ENCODE results near the gene AHNAK.
"Not testable (repeated sequence)": the region's sequence is repeated elsewhere in the genome, so short reads cannot be mapped to it uniquely, and the experiment has no call there.

The AHNAK gene, protein sequence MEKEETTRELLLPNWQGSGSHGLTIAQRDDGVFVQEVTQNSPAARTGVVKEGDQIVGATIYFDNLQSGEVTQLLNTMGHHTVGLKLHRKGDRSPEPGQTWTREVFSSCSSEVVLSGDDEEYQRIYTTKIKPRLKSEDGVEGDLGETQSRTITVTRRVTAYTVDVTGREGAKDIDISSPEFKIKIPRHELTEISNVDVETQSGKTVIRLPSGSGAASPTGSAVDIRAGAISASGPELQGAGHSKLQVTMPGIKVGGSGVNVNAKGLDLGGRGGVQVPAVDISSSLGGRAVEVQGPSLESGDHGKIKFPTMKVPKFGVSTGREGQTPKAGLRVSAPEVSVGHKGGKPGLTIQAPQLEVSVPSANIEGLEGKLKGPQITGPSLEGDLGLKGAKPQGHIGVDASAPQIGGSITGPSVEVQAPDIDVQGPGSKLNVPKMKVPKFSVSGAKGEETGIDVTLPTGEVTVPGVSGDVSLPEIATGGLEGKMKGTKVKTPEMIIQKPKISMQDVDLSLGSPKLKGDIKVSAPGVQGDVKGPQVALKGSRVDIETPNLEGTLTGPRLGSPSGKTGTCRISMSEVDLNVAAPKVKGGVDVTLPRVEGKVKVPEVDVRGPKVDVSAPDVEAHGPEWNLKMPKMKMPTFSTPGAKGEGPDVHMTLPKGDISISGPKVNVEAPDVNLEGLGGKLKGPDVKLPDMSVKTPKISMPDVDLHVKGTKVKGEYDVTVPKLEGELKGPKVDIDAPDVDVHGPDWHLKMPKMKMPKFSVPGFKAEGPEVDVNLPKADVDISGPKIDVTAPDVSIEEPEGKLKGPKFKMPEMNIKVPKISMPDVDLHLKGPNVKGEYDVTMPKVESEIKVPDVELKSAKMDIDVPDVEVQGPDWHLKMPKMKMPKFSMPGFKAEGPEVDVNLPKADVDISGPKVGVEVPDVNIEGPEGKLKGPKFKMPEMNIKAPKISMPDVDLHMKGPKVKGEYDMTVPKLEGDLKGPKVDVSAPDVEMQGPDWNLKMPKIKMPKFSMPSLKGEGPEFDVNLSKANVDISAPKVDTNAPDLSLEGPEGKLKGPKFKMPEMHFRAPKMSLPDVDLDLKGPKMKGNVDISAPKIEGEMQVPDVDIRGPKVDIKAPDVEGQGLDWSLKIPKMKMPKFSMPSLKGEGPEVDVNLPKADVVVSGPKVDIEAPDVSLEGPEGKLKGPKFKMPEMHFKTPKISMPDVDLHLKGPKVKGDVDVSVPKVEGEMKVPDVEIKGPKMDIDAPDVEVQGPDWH (N-terminal part only)

DNA sequence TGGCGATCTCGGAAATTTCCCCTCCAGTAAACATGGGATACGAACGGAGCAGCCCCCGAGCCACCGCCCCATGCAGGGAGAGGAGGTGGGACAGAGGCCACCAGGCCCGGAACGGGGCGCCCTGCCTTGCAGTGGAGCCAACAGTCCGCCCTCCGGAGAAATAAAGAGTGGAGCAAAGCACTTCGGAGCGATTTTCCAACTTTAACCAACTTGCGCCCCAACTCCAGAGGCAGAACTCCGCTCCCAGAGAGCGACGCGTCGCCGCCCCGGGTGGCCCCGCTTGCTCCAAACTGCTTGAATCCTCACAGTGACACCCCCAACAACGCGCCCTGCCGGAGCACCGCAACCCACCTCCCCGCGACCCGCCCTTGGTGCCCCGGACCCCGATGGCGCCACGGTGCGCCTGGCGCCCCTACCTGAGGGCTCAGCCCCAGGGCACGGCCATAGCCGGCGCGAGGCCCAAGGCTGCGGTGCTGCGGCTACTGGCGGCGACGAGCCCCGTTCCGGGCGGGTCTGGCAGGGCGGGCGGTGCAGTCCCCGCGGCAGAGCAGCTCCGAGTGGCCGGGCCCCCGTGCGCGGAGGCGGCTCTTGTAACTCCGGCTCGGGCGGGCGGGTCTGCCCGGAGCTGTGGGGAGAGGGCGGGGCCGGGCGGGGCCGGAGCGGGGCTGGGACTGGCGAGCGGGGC lies at the start of gene AHNAK:
AHNAK (minus strand) TSS at position 563 of the 685 bp plus-strand sequence. CDS start 10,708 bp downstream, outside the sequence.
- peak in 13 of 56 donors; percentile 16 to 65 (median 33) for DNase-seq

DNA sequence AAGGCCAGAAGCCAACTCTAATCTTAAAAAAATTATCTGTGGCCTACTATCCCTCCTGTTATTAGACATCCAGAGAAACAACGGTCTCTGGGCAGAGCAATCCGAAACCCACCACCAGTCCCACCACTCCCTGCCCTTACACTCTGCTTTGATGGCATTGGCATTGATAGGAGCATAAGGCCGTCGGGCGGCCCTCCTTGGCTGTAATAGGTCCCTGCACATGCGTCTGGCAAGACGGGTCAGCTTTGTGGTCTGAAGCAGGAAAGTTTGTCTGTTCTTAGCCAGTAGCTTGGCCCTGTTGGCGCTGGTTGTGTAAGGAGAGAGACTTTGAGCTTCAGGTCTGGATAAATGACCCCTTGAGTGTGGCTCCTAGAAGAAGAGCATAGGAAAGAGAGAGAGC lies 48.5 kb upstream of the AHNAK start:
- no peak for DNase-seq

DNA sequence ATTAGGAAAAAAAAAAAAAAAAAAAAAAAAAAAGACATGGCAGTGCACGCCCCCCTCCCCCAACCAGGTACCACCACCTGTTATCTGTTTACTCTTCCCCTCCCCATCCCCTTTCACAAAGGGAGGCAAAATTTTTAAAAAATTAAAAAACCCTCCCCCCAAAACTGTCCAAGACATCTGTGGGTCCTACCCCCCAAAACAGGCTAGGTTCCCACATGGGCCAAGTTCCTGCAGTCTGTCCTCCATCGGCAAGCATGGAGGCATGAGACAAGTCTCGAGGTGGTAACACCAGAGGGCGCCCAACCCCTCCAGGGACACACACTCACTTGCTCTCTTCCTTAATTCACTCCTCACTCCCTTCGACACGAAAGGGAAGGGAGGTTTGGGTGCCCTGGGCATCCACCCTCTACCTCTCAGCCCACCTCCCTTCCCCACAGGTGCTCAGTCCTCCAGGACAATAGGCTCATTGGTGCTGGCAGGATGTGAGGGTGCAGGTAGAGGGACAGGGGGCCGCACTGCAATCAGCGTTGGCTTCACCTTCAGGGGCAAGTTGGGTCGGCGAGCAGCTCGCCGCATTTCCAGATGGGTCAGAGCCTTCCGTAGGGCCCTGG lies 46.9 kb upstream of the AHNAK start:
- DNase-seq, result peak in 47 of 56 donors; percentile 15 to 82 (median 44)

DNA sequence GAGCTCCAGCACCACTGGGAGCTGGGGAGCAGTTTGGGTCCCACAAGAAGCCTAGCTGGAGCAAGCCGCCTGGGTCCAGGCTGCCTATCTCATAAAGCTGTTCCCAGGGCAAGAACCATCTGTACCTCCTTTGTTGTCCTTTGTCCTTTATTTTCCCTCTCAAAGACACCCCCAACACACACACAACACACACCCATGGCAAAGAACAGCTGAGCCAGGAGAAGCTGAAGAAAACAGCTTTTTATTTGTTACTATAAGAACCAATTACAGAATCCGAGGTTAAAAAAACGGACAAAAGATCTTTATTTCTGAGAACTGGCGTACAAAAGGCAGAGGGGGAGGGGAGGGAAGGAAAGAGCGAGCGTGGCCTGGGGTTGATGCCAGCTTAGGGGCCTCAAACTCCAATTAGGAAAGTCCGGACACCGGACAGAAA lies 46.4 kb upstream of the AHNAK start:
- DNase-seq, result peak in 41 of 56 donors; percentile 15 to 74 (median 42)

DNA sequence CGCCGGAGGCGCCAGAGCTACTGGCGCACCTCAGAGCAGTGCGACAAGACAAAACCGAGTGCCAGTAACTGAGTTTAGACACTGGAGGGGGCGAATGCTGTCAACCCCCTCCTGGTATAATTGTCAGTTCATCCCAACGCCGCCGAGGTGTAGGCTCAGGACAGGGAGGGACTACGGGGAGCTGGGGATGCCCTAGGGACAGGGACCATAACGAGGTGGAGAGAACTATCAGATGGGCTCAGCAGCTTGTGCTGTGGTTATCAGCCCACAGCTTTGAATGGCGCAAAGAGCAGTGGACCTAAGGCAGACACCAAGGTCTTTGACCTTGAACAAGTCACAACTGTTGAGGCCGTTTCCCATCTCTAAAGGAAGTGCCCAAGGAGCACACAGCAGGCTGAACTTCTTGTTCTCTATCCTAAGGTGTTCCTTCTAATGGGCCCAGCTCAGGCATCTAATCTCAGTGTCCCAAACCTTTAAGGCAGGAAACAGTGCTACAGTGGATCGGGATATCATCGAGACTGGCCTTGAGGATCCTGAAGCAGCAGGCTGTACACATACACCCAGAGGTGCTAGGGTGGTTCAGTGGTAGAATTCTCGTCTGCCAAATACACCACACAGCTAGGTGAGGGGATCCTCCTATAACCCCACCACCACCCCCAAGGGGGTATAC lies 45.7 kb upstream of the AHNAK start:
- DNase-seq, result peak in 3 of 56 donors; percentile 42 to 73 (median 63)

DNA sequence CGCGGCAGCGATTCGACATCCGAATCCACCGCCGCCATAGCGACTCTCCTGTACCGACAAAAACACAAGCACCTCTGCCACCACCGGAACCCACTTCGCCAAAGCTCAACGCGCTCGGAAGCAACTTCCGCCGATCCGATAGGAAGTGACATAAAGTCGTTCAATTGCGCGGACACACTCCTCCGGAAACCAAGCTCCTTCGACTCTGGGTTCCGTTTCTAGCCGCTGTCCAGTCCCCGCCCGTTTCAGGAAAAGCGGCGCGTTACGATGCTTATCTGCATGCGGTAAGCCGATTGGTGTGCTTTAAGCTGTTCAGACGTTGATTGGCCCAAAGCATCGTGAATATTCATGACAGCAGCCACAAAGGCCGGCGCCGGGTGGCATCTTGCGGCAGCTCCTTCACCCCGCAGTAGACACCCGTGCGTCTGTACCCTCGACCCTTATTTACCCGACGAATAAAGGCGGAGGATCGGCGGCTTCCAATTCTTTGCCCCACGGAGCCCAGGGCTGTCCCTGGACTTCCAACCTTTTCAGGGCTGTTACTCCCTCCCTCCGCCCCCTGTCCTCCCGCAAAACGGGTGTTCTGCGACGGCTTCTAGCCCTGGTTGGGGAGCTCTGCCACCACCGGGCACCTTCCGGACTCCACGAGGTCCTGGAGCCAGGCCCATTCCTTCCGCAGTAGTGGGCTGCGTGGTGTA lies 45.0 kb upstream of the AHNAK start, which contains the start of gene TUT1:
TUT1 (minus strand) TSS at position 76 of the 698 bp plus-strand sequence; CDS start at position 38, 38 bp downstream.
- peak; percentile 67 to 99 (median 96) for DNase-seq

DNA sequence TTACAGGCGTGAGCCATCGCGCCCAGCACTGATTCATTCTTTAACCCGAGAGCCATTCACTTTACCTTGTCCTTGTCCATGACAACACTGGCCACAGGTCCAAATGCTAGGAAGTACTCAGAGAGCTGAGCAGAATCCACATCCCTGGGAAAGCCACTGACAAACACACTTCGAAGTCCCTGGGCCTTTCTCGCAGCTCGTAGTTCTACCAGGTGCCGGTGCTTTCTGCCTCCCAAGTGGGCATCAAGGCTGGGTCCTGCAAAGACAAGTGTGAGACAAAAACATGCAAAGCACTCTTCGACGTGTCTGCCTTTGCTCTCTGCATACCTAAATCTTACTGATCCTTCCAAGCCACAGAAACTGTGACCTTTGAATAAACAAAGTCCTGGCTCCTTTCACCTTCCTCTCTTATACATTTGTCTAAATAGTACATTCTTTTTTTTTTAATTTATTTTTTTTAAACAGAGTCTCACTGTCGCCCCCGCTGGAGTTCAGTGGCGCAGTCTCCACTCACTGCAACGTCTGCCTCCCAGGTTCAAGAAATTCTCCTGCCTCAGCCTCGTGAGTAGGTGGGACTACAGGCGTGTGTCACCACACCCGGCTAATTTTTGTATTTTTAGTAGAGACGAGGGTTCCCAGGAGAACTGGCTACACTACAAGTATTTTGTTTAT lies 42.5 kb upstream of the AHNAK start:
- DNase-seq, result peak in 16 of 56 donors; percentile 4 to 53 (median 14)

DNA sequence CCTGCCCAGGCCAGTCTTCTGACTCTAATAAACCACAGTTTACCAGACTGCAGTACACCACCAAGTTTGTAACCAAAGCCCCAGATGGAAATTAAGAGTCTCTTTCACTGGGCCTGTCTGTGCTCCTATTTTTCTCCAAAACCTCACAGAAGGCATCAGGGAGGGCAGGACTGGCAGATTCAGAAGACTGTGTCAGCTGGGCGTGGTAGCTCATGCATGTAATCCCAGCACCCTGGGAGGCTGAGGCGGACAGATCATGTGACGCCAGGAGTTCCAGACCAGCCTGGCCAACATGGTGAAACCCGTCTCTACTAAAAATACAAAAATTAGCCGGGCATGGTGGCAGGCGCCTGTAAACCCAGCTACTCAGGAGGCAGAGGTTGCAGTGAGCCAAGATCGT lies 38.8 kb upstream of the AHNAK start:
- DNase-seq, result not testable (repeated sequence)

DNA sequence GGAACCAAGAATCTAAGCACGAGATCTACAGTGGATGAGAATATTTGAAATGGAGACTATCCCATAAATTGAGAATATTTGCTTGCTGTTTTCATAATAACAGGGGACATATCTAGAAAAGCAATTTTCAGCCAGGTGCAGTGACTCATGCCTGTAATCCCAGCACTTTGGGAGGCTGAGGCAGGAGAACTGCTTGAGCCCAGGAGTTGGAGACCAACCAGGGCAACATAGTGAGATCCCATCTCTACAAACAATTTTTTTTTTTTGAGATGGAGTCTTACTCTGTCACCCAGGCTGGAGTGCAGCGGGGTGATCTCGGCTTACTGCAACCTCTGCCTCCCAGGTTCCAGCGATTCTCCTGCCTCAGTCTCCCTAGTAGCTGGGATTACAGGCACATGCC lies 35.1 kb upstream of the AHNAK start:
- DNase-seq, result not testable (repeated sequence)

DNA sequence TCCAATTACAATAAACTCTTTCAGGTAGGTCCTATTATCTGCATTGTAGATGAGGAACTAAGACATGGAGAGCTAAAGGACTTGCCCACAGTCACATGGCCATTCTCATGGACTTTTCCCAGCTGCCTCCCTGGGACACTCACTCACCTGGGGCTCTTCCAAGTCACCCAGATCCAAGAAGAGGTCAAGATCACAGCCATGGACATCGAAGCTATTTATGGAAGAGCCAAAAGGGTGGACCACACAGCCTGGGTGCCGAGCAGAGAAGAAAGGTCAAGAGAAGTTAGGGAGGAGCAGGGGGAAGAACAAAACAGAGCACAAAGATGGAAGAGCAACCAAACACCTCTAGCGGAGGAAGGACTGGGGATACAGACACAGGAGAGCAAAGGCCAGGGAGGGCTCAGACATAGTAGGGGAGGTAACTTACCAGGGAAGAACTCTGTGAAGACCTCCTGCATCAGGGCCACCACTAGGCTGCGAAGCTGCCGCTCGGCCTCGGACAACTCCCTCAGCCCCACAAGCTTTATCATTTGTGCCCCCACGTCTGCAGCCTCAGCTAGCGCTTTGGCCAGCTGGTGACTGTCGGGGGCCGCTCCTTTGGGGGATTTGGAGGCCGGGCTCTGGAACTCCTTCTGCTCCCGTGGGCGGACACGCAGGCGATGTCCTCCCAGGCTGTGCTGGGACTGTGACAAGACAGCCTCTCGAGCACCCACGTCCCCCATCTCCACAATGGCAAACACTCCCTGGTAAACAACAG lies 34.5 kb upstream of the AHNAK start:
- DNase-seq, result no peak

DNA sequence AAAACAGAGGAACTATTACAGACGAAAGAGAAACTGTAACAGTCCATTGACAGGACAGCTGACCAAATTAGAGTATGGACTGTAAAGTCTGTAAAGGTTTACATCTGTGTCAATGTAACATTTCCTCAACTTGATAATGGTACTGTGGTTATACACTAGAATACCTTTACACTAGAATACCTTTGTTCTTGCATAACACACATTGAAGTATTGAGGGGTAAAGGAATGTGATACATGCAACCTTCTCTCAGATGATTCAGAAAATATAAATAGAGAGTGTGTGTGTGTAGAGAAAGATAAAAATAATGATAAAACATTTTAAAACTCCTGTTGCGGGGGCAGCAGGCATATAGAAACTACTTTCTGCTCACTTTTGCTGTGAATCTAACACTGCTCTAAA lies 32.6 kb upstream of the AHNAK start:
- DNase-seq, result no peak

DNA sequence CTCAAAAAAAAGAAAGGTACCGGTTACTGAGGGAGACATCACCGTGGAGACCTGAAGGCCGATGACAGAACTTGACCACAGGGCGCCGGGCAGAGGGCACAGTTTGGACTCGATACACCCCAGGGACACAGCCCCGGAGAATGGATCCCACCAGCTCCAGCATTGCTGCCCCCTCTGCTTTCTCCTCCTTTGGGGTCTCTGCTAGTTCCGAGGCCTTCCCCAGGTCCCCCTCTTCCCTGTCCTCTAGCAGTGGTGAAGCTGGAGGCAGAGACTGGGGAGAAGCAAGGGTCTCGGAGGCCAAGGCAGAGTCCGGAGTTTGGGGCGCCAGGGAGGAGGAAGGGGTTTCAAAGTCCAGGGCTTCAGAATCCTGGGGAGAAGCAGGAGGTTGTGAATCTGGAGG lies 31.9 kb upstream of the AHNAK start:
- no peak for DNase-seq

DNA sequence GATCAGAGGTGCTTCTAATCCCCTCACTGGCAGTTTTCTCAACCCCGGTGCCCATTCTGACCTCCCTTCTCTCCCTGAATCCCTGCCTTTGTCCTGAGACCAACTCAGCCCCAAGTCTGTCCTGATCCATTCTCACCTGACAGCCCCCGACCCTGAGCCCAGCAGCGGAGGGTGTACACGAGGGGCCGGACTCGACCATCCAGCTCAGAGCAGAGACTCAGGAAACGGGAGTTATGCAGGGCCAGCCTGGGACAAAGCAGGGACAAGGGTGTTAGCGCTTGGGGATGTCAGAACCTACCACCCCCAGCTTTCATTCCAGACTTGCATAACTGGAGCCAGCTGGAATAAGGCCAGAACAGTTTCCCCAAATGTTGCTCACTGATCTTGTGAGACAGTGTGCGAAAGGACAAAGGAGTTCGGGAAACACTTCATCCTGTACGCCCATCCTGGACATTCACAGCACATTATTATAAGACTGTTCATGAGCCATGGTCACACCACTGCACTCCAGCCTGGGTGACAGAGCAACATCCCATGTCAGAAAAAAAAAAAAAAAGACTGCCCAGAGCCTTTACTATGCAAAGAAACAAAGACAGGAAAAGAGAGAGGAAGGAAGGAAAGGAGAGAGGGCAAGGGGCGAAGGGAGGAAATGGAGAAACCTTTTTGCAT lies 30.6 kb upstream of the AHNAK start:
- no peak for DNase-seq

DNA sequence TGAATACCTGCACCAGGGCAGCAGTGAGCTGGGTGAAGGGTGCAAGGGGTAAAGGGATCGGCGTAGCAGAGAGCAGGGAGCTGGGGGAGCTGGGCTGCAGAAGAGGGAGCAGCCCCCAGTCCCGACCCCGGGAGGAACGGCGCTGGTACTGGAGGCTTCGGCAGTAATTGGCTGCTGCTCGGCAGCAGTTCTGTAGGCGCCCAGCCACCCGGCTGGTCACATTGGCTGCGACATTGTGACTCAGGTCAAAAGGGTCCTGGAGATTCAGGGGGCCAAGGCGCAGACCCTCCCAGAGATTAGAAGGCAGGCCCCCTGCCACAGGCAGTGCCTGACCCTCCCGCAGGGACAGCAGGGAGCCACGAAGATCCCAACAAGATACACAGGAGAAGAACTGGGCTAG lies 29.2 kb upstream of the AHNAK start:
- DNase-seq, result no peak

DNA sequence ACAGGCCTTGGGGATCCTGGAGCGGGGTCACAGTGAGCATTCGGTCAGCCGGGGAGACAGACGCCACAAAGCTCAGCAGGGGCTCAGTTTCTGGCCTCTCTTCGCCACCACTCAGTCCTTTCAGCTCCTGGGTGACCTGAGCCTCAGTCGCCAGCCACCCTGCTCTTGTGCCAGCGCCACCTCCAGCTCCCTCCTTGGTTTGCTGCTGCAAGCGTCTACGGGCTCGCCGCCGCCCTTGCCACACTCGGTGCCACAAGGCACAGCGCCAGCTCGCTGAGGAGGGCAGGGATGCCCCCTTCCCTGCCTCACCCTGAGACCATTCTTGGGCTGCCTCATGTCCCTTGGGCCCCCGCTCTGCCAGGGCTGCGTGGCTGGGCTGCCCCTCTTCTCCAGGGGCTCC lies 28.6 kb upstream of the AHNAK start:
- DNase-seq, result peak in 1 of 56 donors; percentile 8

DNA sequence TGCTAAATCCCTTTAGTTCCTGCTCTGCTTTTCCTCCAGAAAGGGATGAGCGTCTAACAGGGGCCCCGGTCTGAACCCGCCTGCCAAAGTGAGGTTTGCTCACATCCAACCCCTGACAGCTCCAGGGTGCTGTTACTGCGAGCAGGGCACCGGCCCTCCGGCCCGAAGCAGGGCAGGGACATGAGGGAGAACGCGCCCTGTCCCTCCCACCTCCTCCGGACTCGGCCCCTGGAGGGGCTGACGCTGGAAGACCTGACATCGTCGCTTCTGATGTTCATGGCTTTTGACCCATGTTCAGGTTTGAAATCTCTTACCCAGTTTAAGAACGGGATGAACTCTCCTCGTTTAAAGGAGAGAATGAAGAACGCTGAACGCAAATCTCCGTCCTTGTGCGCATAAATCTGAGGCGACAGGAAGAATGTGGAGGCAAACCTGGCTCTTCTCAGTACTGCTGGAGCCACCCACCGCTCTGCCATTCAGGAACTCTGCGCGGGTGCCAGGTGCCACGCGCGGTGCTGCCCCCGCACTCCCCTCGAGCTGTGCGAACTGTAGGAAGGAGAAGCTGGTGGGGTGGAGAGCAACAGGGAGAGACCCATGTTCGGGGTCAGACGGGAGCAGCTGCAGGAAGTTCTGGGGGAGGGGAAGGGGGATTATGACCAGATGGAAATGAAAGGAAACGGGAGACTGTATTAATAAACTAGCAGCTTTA lies 27.9 kb upstream of the AHNAK start:
- DNase-seq, result peak in 40 of 56 donors; percentile 7 to 84 (median 54)
